ENCODE data around the gene MARCKS.

Gene MARCKS

DNA sequence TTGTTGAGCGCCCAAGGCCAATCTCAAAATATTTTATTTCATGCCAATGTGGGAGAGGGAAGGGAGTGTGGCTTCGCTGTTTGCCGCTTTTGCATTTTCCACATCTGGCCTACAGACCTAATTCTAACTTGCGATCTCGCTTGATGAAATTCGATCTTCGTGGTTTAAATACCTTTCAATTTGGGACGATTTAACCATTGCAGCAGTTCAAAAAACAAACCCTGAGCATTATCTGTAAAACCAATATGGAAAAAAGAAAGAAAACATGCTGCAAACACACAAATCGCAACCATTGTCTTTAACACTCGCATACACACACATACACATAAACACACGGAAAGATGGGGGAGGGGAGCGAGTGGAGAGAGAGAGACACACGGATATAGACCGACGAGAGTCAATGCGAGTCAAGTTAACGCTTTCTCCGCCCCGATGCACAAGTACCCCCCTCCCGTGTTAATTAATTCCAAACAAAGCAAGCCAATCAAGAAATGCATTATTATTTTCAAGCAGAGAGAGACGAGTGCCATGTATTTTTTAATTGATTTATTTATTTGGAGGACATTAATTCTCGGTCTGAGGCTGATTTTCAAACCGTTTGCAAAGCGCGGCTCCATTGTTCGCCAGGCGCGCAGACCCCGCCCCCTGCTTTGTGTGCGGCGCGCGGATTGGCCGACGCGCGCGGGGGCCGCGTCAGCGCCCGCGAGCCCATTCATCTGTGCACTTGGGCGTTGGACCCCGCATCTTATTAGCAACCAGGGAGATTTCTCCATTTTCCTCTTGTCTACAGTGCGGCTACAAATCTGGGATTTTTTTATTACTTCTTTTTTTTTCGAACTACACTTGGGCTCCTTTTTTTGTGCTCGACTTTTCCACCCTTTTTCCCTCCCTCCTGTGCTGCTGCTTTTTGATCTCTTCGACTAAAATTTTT lies at the start of gene MARCKS:
Gene MARCKS (plus strand): TSS at position 721 of the 931 bp plus-strand sequence. CDS start 401 bp downstream, outside the sequence.
- Histone ChIP-seq H3K4me3 (ENCODE audit: low read length) (peak within 1 kb of the TSS; percentile 82), H3K9me3 (ENCODE audit: low read length) (no peaks in the 10 kb centered on the region), H3K36me3 (ENCODE audit: insufficient read depth, low read length) (peaks cover 12% of the 10 kb centered on the region), H2AFZ (ENCODE audit: low read depth, low read length) (no peak within 1 kb of the TSS), H3K4me1 (ENCODE audit: insufficient read depth, low read length) (peaks cover 14% of the 10 kb centered on the region), H3K27me3 (ENCODE audit: insufficient read depth, low read length) (no peaks in the 10 kb centered on the region)

DNA sequence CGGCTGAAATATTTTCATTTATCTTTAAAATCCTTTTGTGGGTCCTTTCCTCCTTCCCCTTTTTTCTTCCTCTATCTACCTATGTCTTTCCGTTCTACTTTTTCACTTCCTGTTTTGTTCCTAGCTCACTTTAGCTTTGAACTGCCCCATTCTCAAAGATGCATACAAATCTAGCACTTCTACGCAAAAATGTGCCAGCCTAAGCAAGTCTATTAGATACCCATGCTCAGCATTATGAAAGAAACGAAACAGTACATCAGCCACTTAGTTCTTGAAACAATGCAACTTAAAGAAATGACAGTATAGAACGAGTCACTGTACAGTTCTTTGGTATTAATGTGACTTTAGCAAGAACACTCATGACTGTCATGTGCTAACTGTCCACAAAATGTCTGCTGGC lies 47.3 kb upstream of the MARCKS start:
- no peak overlapping the region for H2AFZ ChIP-seq (ENCODE audit: low read depth, low read length)
- H3K4me1 ChIP-seq (ENCODE audit: insufficient read depth, low read length), result no peaks in the 10 kb centered on the region
- H3K27me3 ChIP-seq (ENCODE audit: insufficient read depth, low read length), result no peaks in the 10 kb centered on the region
- H3K9me3 ChIP-seq (ENCODE audit: low read length), result no peaks in the 10 kb centered on the region
- H3K4me3 ChIP-seq (ENCODE audit: low read length), result no peak overlapping the region
- no peaks in the 10 kb centered on the region for H3K36me3 ChIP-seq (ENCODE audit: insufficient read depth, low read length)

DNA sequence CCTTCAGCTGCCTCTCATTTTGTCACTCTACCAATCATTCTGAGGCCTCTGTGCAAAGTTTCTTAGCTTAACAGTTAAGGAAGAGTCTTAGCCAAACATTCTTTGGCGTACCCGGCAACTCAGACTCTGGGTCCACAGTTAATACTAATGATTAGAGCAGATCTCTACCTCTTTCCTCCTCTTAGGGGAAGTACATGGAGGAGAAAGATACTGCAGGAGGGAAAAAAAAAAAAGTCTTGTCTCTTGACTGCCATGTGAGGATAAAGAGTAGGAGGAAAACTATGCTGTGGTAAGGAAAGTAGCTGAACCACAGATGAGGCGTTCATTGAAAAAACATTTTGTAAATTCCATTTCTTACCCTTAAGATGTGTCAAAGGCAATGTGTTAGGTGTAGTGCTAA lies 44.0 kb upstream of the MARCKS start:
- Histone ChIP-seq H3K27me3 (ENCODE audit: insufficient read depth, low read length) (no peaks in the 10 kb centered on the region), H2AFZ (ENCODE audit: low read depth, low read length) (no peak overlapping the region), H3K36me3 (ENCODE audit: insufficient read depth, low read length) (no peaks in the 10 kb centered on the region), H3K4me3 (ENCODE audit: low read length) (no peak overlapping the region), H3K9me3 (ENCODE audit: low read length) (no peaks in the 10 kb centered on the region), H3K4me1 (ENCODE audit: insufficient read depth, low read length) (no peaks in the 10 kb centered on the region)

DNA sequence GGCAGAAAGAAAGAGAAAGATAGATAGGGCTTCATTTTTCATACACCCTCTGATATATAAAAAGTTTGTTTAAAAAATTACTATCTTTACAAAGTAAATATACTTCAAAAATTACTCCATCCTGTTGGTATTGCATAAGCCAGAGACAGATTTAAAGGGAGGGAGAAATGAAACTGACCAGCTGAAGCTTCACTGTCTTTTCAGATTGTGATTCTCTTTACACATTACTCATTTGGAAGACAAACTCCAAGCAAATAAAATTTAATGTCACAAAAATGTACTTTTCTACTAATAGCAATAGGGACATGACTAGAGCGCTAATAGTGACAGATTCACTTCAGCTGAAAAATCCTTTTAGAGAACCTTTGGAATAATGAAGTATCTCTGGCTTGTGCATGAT lies 38.6 kb upstream of the MARCKS start:
- Histone ChIP-seq H3K36me3 (ENCODE audit: insufficient read depth, low read length) (no peaks in the 10 kb centered on the region), H3K9me3 (ENCODE audit: low read length) (no peaks in the 10 kb centered on the region), H2AFZ (ENCODE audit: low read depth, low read length) (peak overlapping the region; percentile 51), H3K4me3 (ENCODE audit: low read length) (no peak overlapping the region), H3K27me3 (ENCODE audit: insufficient read depth, low read length) (no peaks in the 10 kb centered on the region), H3K4me1 (ENCODE audit: insufficient read depth, low read length) (no peaks in the 10 kb centered on the region)

DNA sequence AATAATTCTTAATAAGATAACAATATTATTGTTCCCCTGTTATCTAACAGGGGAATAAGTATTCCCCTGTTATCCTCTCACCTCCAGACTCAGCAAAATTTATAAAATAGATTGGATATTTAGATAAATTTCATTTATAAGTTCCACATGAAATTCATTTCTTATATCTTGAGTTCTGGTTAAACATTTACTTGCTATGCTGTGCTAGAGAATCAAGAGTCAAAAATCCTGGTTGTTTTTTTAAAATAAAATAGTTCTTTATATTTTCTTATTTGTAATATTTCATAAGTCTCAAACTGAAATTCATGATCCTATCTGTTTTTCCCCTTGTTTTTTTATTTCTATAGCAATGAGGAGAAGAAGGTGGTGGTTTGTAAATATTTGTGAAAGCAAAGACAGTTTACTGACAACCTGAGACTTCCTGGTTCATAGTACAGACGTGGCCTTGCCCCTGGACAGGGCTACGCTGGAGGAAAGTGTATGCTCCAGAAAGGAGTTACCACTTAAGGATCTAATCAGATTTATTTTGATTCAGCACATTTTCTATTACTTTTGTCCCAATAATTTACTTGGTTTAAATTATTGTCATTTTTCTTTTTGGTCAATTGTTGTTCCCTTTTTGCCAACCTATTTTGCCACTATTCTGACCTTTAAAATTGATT lies 37.8 kb upstream of the MARCKS start:
- Histone ChIP-seq H3K36me3 (ENCODE audit: insufficient read depth, low read length) (no peaks in the 10 kb centered on the region), H3K4me1 (ENCODE audit: insufficient read depth, low read length) (no peaks in the 10 kb centered on the region), H3K9me3 (ENCODE audit: low read length) (no peaks in the 10 kb centered on the region), H2AFZ (ENCODE audit: low read depth, low read length) (no peak overlapping the region), H3K27me3 (ENCODE audit: insufficient read depth, low read length) (no peaks in the 10 kb centered on the region), H3K4me3 (ENCODE audit: low read length) (no peak overlapping the region)

DNA sequence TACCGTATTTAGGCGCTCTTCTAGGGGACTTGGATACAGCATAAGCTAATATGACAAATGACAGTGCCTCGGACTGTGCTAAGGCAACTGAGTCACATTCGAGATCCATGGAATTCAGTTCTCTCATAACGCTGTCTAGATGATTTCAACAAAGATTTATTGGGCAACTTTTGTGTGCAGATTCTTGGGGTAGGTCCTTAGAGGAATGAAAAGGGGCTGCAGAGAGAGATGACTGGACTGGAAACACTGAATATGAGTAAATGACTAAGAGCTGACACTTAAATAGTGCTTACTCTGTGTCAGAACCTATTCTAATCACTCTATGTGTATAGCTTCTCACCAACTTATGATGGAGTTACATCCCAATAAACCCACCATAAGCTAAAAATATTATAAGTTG lies 36.4 kb upstream of the MARCKS start:
- Histone ChIP-seq H3K4me1 (ENCODE audit: insufficient read depth, low read length) (no peaks in the 10 kb centered on the region), H3K4me3 (ENCODE audit: low read length) (no peak overlapping the region), H3K27me3 (ENCODE audit: insufficient read depth, low read length) (no peaks in the 10 kb centered on the region), H3K36me3 (ENCODE audit: insufficient read depth, low read length) (no peaks in the 10 kb centered on the region), H2AFZ (ENCODE audit: low read depth, low read length) (no peak overlapping the region), H3K9me3 (ENCODE audit: low read length) (no peaks in the 10 kb centered on the region)

GRCh38 chr6:113821445-113821844 lies 35.7 kb upstream of the MARCKS start:
- no peaks in the 10 kb centered on the region for H3K9me3 ChIP-seq (ENCODE audit: low read length)
- H2AFZ ChIP-seq (ENCODE audit: low read depth, low read length), result no peak overlapping the region
- H3K4me1 ChIP-seq (ENCODE audit: insufficient read depth, low read length), result no peaks in the 10 kb centered on the region
- no peaks in the 10 kb centered on the region for H3K36me3 ChIP-seq (ENCODE audit: insufficient read depth, low read length)
- no peak overlapping the region for H3K4me3 ChIP-seq (ENCODE audit: low read length)
- no peaks in the 10 kb centered on the region for H3K27me3 ChIP-seq (ENCODE audit: insufficient read depth, low read length)

DNA sequence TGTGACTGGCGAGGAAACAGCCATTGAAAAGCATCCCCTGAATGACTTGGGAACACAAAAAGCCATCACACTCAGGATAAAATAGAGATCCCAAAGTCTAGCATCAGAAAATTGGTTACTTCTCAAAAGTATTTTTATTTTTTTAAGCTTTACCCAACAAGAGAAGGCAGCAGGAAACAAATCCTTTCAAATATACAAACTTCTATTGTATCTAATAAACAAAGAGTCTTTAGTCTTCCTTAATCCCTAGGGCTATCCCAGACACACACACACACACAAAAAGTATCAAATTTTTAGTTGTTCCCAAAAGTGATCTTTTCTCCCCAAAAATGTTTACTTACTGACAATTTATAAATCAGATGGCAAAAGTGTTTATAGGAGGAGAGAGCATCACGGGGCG lies 33.2 kb upstream of the MARCKS start:
- H3K27me3 ChIP-seq (ENCODE audit: insufficient read depth, low read length), result no peaks in the 10 kb centered on the region
- no peaks in the 10 kb centered on the region for H3K9me3 ChIP-seq (ENCODE audit: low read length)
- no peak overlapping the region for H3K4me3 ChIP-seq (ENCODE audit: low read length)
- H2AFZ ChIP-seq (ENCODE audit: low read depth, low read length), result no peak overlapping the region
- no peaks in the 10 kb centered on the region for H3K36me3 ChIP-seq (ENCODE audit: insufficient read depth, low read length)
- peaks cover 2% of the 10 kb centered on the region for H3K4me1 ChIP-seq (ENCODE audit: insufficient read depth, low read length)

DNA sequence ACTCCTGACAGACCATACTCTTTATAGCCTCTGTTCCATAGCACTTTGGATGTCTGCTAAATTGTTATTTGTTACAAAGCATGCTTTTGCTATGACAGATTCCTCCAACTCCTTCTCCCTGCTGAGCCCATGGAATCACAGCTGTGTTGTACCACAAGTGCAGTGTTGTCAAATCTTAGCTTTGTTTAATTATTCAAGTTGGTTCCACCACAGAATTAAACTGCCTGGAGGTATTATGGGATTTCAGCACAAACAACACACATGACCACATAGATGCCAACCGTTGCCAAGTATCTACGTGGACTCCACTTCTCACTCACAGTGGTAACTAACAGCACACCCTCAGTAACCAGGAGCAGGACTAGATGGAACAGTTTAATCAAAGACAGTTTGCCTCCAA lies 32.7 kb upstream of the MARCKS start:
- Histone ChIP-seq H3K27me3 (ENCODE audit: insufficient read depth, low read length) (no peaks in the 10 kb centered on the region), H2AFZ (ENCODE audit: low read depth, low read length) (no peak overlapping the region), H3K4me3 (ENCODE audit: low read length) (no peak overlapping the region), H3K36me3 (ENCODE audit: insufficient read depth, low read length) (no peaks in the 10 kb centered on the region), H3K9me3 (ENCODE audit: low read length) (no peaks in the 10 kb centered on the region), H3K4me1 (ENCODE audit: insufficient read depth, low read length) (peaks cover 7% of the 10 kb centered on the region)

DNA sequence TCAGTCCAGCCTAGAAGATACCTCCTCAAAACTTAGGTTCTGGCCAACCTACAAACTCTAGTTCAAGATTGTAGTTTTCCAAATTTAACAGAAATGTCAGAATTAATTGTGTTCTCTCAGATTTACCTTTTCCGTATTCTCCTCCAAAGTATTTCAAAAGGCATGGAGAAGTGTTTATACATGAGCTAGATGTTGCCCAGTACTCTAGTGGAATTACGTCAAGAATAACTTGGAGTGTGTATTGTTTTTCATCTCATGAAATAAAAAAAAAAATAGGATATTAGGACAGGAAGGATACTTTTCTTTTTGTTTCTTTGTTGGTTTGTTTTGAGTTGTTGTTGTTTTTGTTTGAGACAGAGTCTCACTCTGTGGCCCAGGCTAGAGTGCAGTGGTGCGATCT lies 32.3 kb upstream of the MARCKS start:
- Histone ChIP-seq H3K4me3 (ENCODE audit: low read length) (no peak overlapping the region), H3K4me1 (ENCODE audit: insufficient read depth, low read length) (peaks cover 11% of the 10 kb centered on the region), H3K36me3 (ENCODE audit: insufficient read depth, low read length) (no peaks in the 10 kb centered on the region), H2AFZ (ENCODE audit: low read depth, low read length) (no peak overlapping the region), H3K27me3 (ENCODE audit: insufficient read depth, low read length) (no peaks in the 10 kb centered on the region), H3K9me3 (ENCODE audit: low read length) (no peaks in the 10 kb centered on the region)

DNA sequence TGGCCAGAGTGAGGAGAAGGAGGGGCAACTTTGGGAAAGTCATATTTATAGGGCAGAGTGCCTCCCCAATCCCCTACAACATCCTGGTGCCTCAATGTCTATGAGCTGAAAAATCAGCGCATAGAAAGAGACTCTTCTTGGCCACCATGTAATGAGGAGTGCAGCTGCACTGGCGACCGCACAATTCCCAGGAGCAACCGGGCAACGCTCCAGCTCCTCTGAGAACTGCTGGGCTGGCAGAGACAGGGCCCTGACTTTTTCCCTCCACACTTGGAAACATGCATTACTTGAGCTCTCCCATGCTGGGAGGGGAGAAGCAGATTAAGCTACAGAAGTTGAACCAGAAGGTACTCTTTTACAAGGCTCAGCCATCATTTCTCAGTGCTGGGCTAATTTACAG lies 31.4 kb upstream of the MARCKS start:
- no peak overlapping the region for H2AFZ ChIP-seq (ENCODE audit: low read depth, low read length)
- H3K27me3 ChIP-seq (ENCODE audit: insufficient read depth, low read length), result no peaks in the 10 kb centered on the region
- H3K4me3 ChIP-seq (ENCODE audit: low read length), result no peak overlapping the region
- H3K36me3 ChIP-seq (ENCODE audit: insufficient read depth, low read length), result no peaks in the 10 kb centered on the region
- H3K4me1 ChIP-seq (ENCODE audit: insufficient read depth, low read length), result peaks cover 18% of the 10 kb centered on the region
- no peaks in the 10 kb centered on the region for H3K9me3 ChIP-seq (ENCODE audit: low read length)

DNA sequence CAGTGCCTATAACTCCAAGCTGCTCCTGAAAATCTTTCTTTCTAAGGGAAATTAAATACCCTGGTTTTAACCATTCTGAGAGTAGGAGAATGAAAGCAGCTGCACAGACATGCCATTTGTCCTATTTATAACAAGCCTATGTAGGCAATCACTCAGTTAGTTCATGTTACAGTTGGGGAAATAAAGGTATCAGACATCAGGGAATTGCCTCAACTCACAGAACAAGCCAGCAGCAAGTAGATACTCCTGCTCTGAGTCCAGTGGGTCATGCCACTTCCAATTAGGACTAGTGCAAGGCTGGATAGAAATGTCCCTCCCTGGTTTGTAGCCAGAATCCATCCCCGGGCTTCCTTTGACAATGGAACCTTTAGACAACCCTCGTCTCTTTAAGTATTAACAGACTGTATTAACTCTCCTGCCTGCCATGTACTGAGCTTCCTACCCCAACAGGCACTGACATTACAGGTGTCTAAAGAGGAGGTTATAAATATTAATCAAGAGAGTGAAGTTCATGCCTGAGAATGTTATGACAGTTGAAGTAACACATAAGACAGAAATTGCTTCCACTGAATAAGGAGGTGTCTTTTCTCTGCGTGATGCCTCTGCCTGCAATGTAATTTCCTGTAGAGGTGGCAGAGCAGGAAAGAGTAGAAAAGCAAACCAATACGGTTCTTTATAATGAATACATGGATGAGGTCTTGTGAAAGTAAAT lies 28.0 kb upstream of the MARCKS start:
- Histone ChIP-seq H3K27me3 (ENCODE audit: insufficient read depth, low read length) (no peaks in the 10 kb centered on the region), H3K4me3 (ENCODE audit: low read length) (no peak overlapping the region), H3K9me3 (ENCODE audit: low read length) (no peaks in the 10 kb centered on the region), H3K4me1 (ENCODE audit: insufficient read depth, low read length) (peaks cover 18% of the 10 kb centered on the region), H3K36me3 (ENCODE audit: insufficient read depth, low read length) (no peaks in the 10 kb centered on the region), H2AFZ (ENCODE audit: low read depth, low read length) (no peak overlapping the region)

GRCh38 chr6:113829696-113830045 lies 27.5 kb upstream of the MARCKS start:
- peaks cover 18% of the 10 kb centered on the region for H3K4me1 ChIP-seq (ENCODE audit: insufficient read depth, low read length)
- no peaks in the 10 kb centered on the region for H3K27me3 ChIP-seq (ENCODE audit: insufficient read depth, low read length)
- no peak overlapping the region for H3K4me3 ChIP-seq (ENCODE audit: low read length)
- no peaks in the 10 kb centered on the region for H3K36me3 ChIP-seq (ENCODE audit: insufficient read depth, low read length)
- no peak overlapping the region for H2AFZ ChIP-seq (ENCODE audit: low read depth, low read length)
- H3K9me3 ChIP-seq (ENCODE audit: low read length), result no peaks in the 10 kb centered on the region

Measured in neuron (in vitro differentiated cells).